ENCODE results near the gene R3HCC1L. TPM values are rescaled to one million over a fixed set of nuclear protein-coding genes. Genes with fewer than 3 reads are reported as not detected.

The R3HCC1L gene
- total and polyA plus RNA-seq, 12 donors: 6.5 to 24.3 (median 10.1) TPM

DNA sequence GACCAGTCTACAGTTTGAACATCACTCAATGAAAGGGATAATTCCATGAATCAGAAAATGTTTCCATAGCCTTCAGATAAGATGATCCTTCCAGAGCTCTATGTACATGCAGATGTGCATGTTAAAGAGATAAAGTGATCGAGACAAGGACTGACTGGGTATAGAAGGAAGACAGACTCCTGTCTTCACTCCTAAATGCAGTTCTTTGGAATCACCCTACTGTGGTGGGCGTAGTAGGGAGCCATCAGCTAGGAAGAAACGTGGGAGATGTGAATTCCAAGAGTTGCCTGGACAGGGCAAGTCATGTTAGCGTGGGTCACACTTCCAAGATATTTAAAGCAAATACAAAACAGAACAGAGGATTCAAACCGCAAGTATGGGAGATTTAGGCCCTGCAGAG is 109.7 kb downstream of the R3HCC1L start:
- Histone ChIP-seq H3K27me3 (no peaks in the 10 kb centered on the region), H3K4me1 (replicated peaks in 1 of 2) (no peaks in the 10 kb centered on the region), H3K4me3 (no peak overlapping the region), H3K36me3 (replicated peaks in 1 of 2) (peaks cover 0 to 34% of the 10 kb centered on the region in 2 donors), H3K9me3 (replicated peaks in 1 of 3) (no peaks in the 10 kb centered on the region), H3K27ac (no peak overlapping the region)
- intact Hi-C loops (cut with DNase I): no loop called here
- 88 to 100% (median 93%) methylated on average over 5 of the region's 5 CpGs for WGBS, 4 donors
- TF ChIP-seq, protein P1, sequence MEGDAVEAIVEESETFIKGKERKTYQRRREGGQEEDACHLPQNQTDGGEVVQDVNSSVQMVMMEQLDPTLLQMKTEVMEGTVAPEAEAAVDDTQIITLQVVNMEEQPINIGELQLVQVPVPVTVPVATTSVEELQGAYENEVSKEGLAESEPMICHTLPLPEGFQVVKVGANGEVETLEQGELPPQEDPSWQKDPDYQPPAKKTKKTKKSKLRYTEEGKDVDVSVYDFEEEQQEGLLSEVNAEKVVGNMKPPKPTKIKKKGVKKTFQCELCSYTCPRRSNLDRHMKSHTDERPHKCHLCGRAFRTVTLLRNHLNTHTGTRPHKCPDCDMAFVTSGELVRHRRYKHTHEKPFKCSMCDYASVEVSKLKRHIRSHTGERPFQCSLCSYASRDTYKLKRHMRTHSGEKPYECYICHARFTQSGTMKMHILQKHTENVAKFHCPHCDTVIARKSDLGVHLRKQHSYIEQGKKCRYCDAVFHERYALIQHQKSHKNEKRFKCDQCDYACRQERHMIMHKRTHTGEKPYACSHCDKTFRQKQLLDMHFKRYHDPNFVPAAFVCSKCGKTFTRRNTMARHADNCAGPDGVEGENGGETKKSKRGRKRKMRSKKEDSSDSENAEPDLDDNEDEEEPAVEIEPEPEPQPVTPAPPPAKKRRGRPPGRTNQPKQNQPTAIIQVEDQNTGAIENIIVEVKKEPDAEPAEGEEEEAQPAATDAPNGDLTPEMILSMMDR (IDR thresholded peaks at IDR 0.05): no peak
- no peak for TF ChIP-seq POLR2A (IDR thresholded peaks at IDR 0.05)
- no peak for DNase-seq

- Histone ChIP-seq H3K4me1 (replicated peaks in 1 of 2) (no peaks in the 10 kb centered on the region), H3K27ac (no peak overlapping the region), H3K27me3 (no peaks in the 10 kb centered on the region), H3K9me3 (replicated peaks in 1 of 3) (no peaks in the 10 kb centered on the region), H3K36me3 (replicated peaks in 1 of 2) (peaks cover 0 to 35% of the 10 kb centered on the region in 2 donors), H3K4me3 (no peak overlapping the region)
- no peak for DNase-seq
- TF ChIP-seq, protein P1 (IDR thresholded peaks at IDR 0.05): no peak
- TF ChIP-seq POLR2A (IDR thresholded peaks at IDR 0.05): no peak
- intact Hi-C loops (cut with DNase I): no loop called here
- 90 to 98% (median 92%) methylated on average over 2 of the region's 2 CpGs for WGBS, 4 donors
Measured at GRCh38 chr10:98244586-98244985, 110.1 kb downstream of the R3HCC1L start.

DNA sequence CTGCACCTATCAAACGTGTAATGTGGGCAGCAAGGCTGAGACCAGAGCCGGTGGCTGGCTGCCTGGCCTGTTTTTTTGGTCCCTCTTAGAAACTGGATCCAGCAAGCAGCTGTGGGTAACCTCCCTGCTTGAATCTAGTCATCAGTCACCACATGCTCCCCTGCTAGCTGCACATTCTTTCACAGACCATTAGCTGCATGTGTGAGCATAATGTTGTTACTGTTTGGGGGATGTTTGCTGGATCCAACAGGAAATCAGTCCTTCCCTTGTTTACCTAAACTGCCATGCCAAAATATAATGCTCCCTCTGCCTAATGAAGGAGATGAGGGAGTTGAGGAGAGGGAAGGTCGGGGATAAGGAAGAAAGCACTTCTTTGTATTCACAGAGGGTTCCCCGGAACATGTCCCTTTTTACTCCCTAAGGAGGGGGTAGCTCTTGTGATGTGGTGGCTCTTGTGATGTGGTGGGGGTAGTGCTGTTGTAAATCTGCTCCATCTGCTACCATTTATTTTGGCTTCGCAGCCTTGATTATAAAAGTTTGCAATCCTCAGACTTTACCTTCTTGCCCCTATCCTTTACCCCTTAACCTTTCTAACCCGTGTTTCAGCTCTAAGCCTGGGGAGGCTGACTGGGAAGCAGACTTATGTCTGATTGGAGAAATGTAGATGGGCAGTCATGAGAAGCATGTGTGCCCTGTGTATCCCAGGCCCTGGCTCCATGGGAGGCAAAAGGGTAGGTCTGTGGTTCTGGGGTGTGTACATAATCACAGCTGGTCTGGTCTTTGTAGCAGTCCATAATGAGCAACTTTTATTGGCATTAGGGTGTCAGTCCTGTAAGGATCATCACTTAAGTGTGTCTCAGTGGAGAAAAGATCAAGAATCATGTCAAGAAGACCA is 112.7 kb downstream of the R3HCC1L start:
- Histone ChIP-seq H3K36me3 (replicated peaks in 1 of 2) (peaks cover 0 to 33% of the 10 kb centered on the region in 2 donors), H3K4me1 (replicated peaks in 1 of 2) (no peaks in the 10 kb centered on the region), H3K27me3 (no peaks in the 10 kb centered on the region), H3K9me3 (replicated peaks in 1 of 3) (no peaks in the 10 kb centered on the region), H3K4me3 (no peak overlapping the region), H3K27ac (no peak overlapping the region)
- WGBS, 4 donors: 72 to 84% (median 76%) methylated on average over 6 of the region's 6 CpGs
- intact Hi-C loops (cut with DNase I): no loop called here
- no peak for DNase-seq
- TF ChIP-seq POLR2A (IDR thresholded peaks at IDR 0.05): no peak
- TF ChIP-seq, protein P1 (IDR thresholded peaks at IDR 0.05): no peak

DNA sequence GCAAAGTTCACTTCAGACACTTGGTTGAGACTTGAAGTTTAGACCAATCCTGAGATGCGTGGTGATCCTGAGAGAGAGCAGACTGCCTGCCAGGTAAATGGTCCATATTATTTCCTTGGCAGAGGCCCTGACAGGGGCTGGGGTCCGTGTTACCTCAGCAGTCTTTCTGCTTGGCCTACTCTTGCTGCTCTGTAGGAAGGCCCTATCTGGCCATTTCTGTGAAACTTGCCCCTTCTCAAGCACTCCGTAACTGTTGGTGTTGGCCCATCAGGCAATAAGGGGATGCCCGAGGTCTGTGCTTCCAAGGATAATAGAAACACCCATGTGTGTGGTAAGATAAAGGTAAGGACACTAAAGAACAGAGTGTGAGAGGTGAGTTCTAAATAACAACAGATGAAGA is 113.6 kb downstream of the R3HCC1L start:
- Histone ChIP-seq H3K27ac (no peak overlapping the region), H3K27me3 (no peaks in the 10 kb centered on the region)

More for the DNA sequence above, 113.6 kb downstream of the R3HCC1L start:
- H3K36me3 ChIP-seq (replicated peaks in 1 of 2): peaks cover 0 to 33% of the 10 kb centered on the region in 2 donors
- 93 to 97% (median 95%) methylated on average over 4 of the region's 4 CpGs for WGBS, 4 donors
- H3K4me1 ChIP-seq (replicated peaks in 1 of 2): no peaks in the 10 kb centered on the region
- no peaks in the 10 kb centered on the region for H3K9me3 ChIP-seq (replicated peaks in 1 of 3)
- no peak for DNase-seq
- H3K4me3 ChIP-seq: no peak overlapping the region
- TF ChIP-seq, protein P1 (IDR thresholded peaks at IDR 0.05): no peak
- no peak for TF ChIP-seq POLR2A (IDR thresholded peaks at IDR 0.05)
- intact Hi-C loops (cut with DNase I): no loop called here
